ENCODE data around the gene PMP22.

PMP22 gene

DNA sequence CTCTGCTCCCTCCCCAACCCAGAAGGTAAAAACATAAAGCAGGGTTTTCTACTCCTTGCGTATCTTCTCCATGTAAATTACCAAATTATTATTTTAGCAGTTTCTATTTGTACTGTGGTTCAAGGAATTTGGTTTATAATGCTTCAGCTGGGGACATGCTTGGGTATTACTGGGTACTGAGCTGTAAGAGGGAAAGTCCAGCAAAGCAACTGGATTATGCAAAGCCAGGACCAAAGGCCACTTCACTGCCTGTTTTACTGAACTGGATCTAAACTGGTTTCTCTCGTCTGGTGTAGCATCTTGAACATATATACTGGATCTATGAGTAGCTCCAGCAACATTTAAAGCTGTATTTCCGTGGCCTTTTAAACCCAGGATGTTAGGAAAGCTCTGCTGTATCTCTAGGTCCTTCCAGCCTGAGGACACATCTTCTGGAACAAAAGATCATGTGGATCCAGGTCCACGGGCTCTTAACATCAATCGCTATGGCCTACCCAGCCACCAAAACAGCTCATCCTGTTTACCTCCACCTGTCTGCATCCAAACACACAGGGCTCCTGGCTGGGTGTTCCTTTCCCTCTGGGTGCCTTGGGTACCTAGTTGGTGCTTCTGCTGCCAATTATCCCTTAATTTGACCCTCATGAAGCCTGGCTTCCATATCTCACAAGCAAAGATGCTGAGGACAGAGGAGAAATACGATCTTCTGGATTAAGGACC, 7.2 kb downstream of the PMP22 start:
- DNase-seq, result no peak
- intact Hi-C loops (cut with DNase I), result loop anchor here (2.0 kb wide), 1 partner anchor 25 kb away; no protein-coding TSS in a partner anchor

DNA sequence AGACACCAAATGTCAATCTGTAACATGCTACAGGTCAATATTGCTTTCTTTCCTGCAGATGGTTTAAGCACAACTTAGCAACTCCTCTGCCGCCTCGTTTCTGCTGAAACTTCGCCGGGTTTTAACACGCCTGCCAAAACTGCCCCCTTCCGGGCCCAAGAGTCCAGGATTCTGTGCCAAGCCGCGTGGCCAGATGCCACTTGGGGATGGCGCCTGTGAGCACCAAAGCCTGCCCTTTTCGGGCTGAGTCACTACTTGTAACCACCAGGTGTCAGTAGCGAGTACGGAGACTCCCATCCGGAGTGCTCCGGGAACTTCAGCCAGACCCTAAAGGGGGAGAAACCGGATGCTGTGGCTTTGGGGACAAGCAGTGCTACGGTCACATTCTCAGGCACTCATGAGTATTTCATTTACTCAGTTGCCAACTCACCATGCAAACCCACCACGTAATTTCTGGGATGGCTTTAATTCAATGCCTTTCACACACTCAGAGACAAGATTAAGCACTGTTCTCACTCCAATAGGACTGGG, 7.8 kb downstream of the PMP22 start:
- peak; percentile 84 to 98 (median 90) for DNase-seq
- intact Hi-C loops (cut with DNase I), result loop anchor here (2.0 kb wide), 1 partner anchor 25 kb away; no protein-coding TSS in a partner anchor

DNA sequence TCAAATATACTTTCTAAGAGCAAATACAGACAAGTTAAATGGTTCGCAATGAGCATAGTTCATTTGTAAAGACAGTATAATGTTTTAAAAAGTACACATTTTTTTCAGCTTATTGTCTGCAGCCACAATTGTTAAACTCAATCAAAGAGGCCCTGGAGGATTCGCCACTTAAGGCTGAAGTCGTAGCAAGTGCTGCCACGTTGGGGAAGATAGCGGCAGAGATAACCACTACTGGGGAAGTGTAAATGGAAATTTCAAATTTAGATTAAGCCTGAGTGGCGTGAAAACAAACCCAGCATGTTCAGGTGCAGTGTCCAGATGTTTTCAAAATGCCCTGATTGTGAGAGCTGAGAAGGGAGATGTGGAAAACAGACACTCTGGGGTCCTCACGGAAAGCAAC, 8.4 kb downstream of the PMP22 start:
- intact Hi-C loops (cut with DNase I), result loop anchor here (2.0 kb wide), 1 partner anchor 24 kb away; no protein-coding TSS in a partner anchor
- no peak for DNase-seq

DNA sequence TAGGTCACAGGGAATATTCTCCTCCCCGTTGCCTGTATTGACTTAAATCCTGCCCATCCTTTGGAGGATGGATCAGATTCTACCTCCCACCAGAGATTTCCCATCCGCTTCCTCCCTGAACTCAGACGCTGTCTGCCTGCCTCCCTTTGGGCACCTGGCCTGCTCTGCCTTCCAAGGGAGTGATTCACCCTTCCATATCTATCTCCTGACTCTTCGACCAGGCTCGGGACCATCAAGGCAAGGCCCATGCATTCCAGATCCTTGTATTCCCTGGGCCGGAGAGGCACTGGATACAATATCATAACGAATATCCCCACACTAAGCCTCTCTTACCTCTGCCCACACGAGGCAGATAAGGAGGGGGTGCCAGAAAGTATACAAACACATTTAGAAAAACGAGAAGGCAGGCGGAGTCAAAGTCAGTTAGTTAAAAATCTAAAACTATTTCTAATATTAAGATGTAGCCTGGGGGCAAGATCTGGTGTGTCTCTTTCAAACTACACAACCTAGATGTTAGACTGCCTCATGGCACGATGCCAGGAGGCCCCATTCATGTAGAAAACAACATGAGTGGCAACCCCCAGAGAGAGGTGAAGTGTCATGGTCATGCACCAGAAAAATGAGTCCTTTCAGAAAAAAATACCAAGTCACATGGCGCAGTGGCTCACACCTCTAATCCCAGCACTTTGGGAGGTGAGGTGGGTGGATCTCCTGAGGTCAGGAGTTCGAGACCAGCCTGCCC, 9.2 kb downstream of the PMP22 start:
- no peak for DNase-seq
- intact Hi-C loops (cut with DNase I), result loop anchor here (2.0 kb wide), 1 partner anchor 23 kb away; no protein-coding TSS in a partner anchor

DNA sequence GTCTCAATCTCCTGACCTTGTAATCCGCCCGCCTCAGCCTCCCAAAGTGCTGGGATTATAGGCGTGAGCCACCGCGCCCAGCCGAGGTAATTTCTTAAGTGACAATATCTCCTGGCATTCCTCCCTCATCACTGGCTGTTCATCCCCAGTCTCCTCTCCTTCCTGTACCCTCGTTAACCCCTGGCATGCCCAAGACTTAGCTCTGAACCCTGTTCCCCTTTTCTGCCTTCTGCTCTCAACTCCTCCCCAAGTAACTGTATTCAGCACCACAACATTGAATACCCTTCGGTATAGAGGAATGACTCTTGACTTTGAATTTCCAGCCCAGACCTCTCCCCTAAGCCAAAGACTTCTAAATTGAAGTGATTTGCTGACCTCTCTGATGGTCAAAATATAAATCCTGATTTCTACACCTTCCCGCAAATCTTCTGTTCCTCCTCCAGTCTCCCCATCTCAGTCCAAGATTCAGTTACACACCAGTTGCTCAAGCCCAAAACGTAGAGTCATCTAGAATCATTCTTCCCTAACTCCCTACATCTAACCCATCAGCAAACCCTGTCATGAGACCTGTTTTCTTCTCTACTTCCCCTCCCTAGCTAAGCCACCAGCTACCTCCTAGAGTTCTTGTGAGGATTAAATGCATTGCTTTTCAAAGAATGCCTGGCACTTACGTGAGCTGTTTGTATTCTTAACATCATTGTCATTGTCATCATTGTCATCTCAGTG, 14.8 kb downstream of the PMP22 start:
- intact Hi-C loops (cut with DNase I), result no loop called here
- DNase-seq, result no peak

DNA sequence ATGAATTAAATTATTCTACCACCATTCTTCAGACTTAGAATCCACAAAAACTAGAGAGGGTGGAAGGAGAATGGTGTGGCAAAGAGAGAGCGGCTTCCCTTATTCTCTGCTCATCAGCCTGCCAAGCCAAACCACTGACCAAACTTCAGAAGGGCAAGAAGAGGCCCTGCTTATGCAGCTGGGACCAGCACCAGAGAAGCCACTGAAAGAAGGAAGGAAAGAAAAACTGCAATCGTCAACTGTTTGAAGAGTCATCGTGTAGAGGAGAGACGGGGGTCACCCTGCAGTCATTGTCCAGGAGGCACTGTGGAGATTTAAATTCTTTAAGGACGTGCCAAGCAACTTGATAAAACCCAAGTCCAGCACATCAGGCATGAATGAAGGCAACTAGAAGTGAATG, 15.6 kb downstream of the PMP22 start:
- DNase-seq, result no peak
- intact Hi-C loops (cut with DNase I), result no loop called here

DNA sequence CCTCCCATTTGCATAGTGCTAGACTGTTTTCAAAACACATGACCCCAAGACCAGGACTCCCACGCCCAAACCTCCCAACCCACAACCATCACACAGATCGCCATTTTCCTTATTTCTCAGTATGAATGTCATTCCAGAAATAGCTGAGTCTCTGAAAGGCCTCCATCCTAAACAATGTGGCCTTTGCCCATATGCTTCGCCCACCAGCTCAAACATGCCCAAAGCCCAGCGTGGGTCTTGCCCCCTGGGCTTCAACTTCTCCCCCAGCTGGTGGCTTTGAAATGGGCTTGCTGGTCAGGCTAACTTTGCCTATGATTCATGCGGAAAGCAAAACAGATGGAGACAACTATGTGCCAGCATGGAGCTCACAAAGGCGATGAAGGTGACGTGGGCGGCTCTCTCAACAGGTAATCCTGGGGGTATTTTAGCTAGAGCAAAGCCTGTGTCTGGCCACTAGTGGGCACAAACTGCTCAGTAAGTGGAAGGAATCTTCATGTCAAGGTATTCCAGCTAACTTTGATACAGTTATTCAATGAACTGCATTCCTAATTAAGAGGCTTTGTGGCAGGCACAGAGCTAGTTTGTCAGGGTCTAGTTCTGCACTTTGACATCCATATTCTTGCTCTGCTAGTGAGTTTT, 17.1 kb downstream of the PMP22 start:
- intact Hi-C loops (cut with DNase I), result no loop called here
- DNase-seq, result no peak

DNA sequence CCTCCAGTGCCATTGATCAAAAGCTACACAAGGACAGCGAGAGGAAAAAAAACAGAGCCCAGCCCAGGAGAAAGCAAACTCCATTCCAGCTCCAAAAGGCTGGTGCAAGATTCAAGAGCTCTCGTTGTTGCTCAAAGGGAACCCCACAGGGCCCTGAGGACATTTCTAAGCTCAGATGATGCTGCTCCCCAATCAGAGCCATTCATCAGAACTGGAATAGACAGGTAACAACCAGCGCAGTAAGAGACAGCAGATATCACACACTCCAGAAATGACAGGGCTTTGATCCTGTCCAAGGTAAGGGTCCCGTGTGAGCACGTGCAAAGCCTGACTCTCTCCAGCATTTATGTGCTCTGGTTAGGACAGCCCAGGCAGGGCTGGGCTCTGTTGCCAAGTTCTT, 20.1 kb downstream of the PMP22 start:
- intact Hi-C loops (cut with DNase I), result no loop called here
- no peak for DNase-seq

DNA sequence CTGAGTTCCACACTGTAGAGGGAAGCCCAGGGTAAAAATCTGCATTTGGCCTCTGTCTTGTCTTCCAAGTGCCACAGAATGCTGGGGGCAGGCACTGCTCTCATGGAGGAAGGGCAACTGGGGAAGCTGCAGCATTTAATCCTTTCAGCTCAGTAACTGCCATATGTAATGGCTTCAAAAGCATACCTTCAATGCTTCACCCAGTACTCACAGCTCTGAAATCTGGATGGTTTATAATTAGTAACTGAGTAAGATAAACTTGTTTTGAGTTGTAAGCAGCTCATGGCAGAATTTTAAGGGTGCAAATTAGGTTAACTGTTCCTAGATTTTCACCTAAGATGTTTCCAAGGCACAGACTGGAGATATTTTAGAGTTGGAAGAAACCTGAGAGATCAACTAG, 24.5 kb downstream of the PMP22 start:
- intact Hi-C loops (cut with DNase I), result no loop called here
- DNase-seq, result no peak

DNA sequence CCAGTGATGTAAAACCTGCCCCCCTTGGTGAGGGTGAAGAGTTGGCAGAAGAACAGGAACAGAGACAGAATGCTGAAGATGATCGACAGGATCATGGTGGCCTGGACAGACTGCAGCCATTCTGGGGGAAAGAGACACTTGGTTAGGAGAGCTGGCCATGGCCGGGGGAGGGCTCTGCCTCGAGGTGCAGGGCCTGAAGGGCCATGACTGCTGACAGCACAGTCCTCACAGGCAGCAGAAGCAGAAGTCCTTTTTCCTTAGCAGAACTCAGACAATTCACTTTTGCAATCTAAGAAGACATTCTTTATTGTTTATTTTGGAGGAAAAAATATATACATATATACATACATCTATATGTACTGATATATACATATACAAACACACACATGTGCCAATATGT, 25.6 kb downstream of the PMP22 start:
- intact Hi-C loops (cut with DNase I), result no loop called here

DNA sequence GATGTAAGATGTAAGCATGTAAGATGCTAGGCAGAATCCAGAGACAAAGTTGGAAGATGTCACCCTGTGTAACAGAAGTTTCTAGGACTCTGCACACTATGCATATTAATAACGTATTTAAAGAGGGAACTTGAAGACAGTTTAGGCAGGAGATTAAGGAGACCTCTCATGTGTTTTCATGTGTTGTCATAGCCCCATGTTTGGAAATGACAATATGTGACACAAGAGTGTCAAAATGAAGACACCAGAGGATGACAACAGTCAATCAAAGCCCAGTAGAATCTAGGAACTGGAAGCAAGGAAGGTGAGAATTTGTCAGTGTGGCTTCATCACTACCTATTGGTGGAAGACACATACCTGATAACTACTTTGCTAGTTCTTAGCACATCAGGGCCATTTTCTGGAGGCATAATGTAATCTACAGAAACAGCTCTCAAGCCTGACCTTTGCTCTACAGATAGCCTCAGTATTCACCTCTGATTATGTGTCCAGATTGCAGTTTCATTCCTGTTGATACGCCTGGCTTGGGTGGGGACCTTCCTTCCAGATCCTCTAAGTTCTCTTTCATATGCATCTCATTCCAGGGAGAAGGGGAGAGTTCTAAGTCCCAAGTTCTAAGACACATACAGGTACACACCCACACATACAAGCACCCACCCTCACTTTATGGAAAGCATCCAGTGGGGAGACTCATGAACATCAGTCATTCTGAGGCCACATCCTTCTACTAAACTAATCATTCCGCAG, 26.3 kb downstream of the PMP22 start:
- intact Hi-C loops (cut with DNase I), result no loop called here
- no peak for DNase-seq

More for the DNA sequence above, 25.6 kb downstream of the PMP22 start:
- DNase-seq, result no peak

DNA sequence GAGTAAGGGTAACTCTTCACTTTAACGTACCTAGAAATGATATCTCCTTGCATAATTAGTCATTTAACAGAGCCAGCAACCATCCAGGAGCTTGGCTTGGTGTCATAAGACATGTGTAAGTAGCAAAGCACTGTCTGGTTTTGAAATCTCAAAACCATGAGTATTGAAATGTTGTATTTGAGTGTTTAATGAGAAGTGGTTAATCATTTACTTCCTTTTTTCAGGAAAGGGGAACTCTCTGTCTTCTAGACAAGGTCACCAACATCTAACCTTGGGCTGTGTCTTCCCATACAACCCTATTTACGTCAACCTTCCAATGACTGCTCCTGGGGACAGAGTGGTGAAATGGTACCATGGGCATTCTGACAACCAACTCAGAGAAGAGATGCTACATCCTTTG, 27.1 kb downstream of the PMP22 start:
- no peak for DNase-seq
- intact Hi-C loops (cut with DNase I), result no loop called here

DNA sequence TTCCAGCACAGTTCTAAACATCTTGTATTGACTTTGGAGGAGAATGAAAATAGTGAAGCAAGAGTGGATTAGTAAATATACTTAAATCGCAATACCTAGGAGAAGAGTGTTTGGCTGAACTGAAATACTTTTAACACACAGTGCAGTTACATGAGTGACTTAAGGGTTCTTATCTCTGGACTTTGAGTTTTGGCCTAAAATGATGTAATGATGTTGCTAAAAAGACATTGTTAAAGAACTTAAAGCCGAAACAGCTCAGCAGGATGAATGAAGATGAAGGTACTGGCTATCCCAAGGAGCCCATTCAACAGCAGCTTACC, 28.1 kb downstream of the PMP22 start:
- DNase-seq, result no peak
- intact Hi-C loops (cut with DNase I), result no loop called here

DNA sequence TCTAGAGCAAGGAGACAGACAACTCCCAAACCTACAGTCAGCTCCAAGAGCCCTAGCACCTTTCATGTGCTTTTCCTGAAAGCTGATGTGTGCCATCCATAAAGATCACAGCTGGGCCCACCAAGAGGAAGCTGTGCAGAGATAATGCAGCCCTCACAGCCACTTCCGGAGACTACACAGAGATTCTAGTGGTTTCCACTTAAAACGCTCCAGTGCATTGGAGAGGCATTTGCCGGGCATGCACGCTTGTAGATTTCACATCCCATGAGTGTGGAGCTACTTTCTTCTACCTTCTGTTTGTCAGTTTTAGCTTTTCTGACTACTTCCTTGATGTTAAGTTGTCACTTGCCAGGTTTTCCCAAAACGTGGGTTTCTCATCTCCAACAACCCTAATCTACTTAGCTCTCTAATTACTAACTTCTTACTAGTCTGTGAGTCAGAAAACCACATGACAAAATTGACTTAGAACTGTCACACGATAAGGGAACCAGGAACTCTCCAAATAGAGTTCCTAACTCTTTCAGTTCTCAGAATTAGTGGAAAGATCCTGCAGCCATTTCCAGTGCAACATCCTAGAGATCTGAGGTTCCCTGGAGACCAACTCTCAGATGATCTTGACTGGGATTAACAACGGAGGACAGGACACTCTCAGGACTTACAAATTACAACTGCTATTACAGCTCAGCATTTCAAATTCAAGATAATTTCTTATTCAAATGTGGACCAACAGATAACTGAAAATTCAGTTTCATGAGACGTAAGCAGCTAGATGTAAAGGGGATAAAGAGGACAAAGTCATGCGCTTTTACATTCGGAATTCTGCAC, 28.6 kb downstream of the PMP22 start:
- intact Hi-C loops (cut with DNase I), result no loop called here

DNA sequence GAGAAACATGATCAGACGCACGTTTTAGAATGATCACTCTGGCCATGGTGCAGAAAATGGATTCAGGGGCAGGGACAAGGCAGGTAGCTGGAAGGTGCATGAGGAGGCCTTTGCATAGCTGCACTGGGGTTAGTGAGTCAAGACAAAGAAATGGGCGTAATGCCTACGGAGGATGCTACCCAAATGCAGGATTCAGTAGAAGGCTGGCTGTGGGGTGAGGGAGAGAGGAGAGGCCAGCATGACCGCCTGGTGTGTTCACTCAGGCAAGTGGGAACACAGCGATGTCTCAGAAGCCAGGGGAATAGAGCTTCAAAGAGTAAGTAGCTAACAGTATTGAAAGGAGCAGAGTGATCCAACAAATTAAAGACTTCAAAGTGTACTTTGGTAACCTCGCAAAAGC, 31.2 kb downstream of the PMP22 start:
- no peak for DNase-seq
- intact Hi-C loops (cut with DNase I), result loop anchor here (2.0 kb wide), 1 partner anchor 23 kb away; no protein-coding TSS in a partner anchor

More for the DNA sequence above, 28.6 kb downstream of the PMP22 start:
- DNase-seq, result no peak

DNA sequence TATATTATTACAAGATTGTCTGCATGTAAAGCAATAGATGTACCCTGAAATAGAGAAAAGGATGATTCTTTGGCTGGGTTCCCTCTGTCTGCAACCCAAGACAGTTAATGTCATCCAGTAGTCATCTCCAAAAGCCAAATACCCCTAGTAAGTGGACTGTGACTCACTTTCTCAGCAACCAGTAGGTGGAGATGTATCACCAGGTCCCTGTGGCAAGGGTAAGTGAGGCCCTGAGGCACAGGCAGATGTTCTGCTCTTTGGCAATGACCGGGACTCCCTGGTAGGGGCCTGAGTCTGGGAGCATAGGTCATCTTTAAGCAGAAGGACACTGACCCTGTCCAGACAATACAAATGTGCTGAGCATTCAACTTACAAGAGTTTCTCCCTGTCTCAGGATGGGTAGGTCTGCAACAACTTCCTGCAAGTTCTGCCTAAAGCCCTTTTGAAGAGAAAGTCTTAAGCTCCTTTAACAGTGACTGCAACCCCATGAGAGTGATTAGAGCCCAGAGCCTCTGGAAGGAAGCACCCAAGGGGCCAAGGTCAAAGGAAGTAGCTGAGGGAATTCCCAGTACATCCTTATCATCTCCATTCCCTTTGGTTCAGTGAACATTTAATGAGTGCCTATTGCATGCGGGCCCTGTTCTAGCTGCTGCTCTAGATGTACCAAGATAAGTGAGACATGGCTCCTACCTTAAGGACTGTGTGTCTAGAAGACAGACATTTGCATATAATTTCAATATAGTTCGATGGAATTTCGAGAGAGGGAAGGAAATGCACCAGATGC, 31.9 kb downstream of the PMP22 start:
- intact Hi-C loops (cut with DNase I), result loop anchor here (2.0 kb wide), 1 partner anchor 24 kb away; no protein-coding TSS in a partner anchor
- DNase-seq, result peak in 3 of 10 donors; percentile 24 to 89 (median 44)

DNA sequence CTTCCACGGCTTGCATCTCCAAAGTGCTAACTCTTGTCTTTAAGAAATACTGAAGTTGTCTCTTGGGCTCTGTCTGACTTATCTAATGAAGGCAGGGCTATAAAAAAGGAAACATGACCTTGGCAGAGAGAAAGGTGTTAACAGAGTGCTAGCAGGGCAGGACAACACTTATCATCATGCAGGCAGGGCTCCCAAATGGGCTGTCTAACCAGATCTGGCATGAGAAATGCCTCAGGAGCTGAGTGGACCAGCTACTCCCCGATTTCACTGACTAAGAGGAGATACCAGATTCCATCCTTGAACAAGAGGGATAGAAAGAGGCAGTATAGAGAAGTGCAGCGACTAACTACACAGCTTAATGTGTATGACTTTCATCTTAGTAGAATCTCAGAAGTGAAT, 32.6 kb downstream of the PMP22 start:
- intact Hi-C loops (cut with DNase I), result loop anchor here (2.0 kb wide), 1 partner anchor 24 kb away; no protein-coding TSS in a partner anchor
- no peak for DNase-seq
